Karpas-422 (cell line): ENCODE measurements around the gene BMP7. TPM values are rescaled to one million over a fixed set of nuclear protein-coding genes. Genes with fewer than 3 reads are reported as not detected.

Experiments used
- DNase-seq: peaks from one replicate; pipeline ENCODE4 v3.0.0-alpha.2; 2015
- H2AFZ ChIP-seq: fragments of 200-600 bp; sonication (generic); 2 replicates; pipeline ENCODE4 v1.6.1; 2014; ENCODE audit warnings: antibody characterized with exemption, low read length, mixed read lengths
- H3K27ac ChIP-seq: fragments of 200-600 bp; sonication (generic); 2 replicates; pipeline ENCODE4 v1.5.1; 2014; ENCODE audit warnings: mild to moderate bottlenecking, low read length, moderate library complexity
- H3K27me3 ChIP-seq: fragments of 200-600 bp; sonication (generic); 2 replicates; pipeline ENCODE4 v1.6.1; 2014; ENCODE audit warnings: low read length, mixed read lengths
- H3K36me3 ChIP-seq: fragments of 200-600 bp; sonication (generic); 2 replicates; pipeline ENCODE4 v1.6.1; 2014; ENCODE audit warnings: low read length, mixed read lengths; ENCODE audit not compliant: insufficient read depth
- H3K4me1 ChIP-seq: fragments of 200-600 bp; sonication (generic); 2 replicates; pipeline ENCODE4 v1.6.1; 2014; ENCODE audit warnings: mild to moderate bottlenecking, low read length, mixed read lengths
- H3K4me2 ChIP-seq: fragments of 200-600 bp; sonication (generic); 2 replicates; pipeline ENCODE4 v1.6.1; 2014; ENCODE audit warnings: low read length, low read depth, mild to moderate bottlenecking; ENCODE audit not compliant: poor library complexity, severe bottlenecking
- H3K4me3 ChIP-seq: fragments of 200-600 bp; sonication (generic); 2 replicates; pipeline ENCODE4 v1.5.1; 2014; ENCODE audit warnings: mild to moderate bottlenecking, antibody characterized with exemption, low read length, mixed read lengths
- H3K79me2 ChIP-seq: fragments of 200-600 bp; sonication (generic); 2 replicates; pipeline ENCODE4 v1.6.1; 2014; ENCODE audit warnings: mild to moderate bottlenecking, low read length, mixed read lengths
- H3K9ac ChIP-seq: fragments of 200-600 bp; sonication (generic); 2 replicates; pipeline ENCODE4 v1.6.0; 2014; ENCODE audit warnings: low read length
- H3K9me2 ChIP-seq: fragments of 200-600 bp; sonication (generic), shearing (Covaris generic); replicated peaks from 2 replicates; pipeline ENCODE4 v1.6.0; 2014; ENCODE audit warnings: mild to moderate bottlenecking, low read length, moderate library complexity; ENCODE audit not compliant: insufficient read depth
- H3K9me3 ChIP-seq: fragments of 300-700, 200-600 bp; sonication (generic); 2 replicates; pipeline ENCODE4 v1.6.1; 2014; ENCODE audit warnings: low read length, mixed read lengths
- H4K20me1 ChIP-seq: fragments of 200-600 bp; sonication (generic); 2 replicates; pipeline ENCODE4 v1.6.1; 2014; ENCODE audit warnings: mild to moderate bottlenecking, antibody characterized with exemption, low read length, low read depth; ENCODE audit not compliant: insufficient read depth
- total RNA-seq: library from RNA; depleted of rRNA; stranded (reverse); fragments of >200 nt; shearing (Covaris generic); gene quantifications from 2 replicates; pipeline ENCODE4 v1.2.3, GENCODE V29; 2014; ENCODE audit warnings: low replicate concordance

The BMP7 gene
- total RNA-seq, 1 experiment from 2014 or later, result not detected

DNA sequence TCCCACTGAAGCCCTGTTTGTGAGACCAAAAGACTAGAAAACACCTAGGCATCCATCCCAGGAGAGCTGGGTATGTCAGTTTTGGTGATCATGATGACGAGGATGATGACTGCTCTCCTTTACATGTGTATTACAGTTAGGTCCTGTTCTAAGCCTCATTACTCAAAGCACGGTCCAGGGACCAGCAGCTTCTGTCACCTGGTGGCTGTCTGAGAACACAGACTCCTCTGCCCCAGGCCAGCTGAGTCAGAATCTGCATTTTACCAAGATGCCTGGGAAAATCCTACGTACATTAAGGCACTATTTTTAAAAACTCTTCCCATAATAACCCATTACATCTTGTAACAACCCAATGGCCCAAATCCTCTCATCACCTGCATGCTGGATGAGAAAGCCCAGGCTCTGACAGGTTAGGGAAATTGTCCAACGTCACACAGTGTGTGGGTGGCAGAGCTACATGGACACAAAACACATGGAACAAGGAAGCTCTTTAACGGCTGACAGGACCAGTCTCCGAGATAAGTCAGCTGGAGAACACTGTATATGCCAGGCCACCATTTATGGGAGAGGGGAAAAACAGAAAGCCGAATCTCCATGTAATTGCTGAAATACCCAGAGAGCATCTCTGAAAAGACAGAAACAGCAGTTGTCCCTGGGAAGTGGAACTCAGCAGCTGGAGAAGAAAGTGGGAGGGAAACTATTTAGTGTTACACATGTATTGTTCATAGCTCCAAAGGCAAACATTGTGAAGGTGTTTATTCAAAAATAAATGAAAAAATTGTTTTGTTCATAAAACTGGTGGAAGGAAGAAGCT is 65.4 kb downstream of the BMP7 start:
- H3K27me3 ChIP-seq, result no peaks in the 10 kb centered on the region
- no peaks in the 10 kb centered on the region for H3K79me2 ChIP-seq
- H3K36me3 ChIP-seq, result no peaks in the 10 kb centered on the region
- H3K9me3 ChIP-seq, result no peaks in the 10 kb centered on the region
- H3K4me3 ChIP-seq, result no peak overlapping the region
- no peak for DNase-seq
- no peak overlapping the region for H3K4me2 ChIP-seq
- H3K4me1 ChIP-seq, result peaks cover 3% of the 10 kb centered on the region; the same call in 1 of the 2 replicates
- no peaks in the 10 kb centered on the region for H3K9me2 ChIP-seq
- no peak overlapping the region for H2AFZ ChIP-seq
- no peak overlapping the region for H3K9ac ChIP-seq
- H3K27ac ChIP-seq, result no peak overlapping the region
- no peaks in the 10 kb centered on the region for H4K20me1 ChIP-seq

DNA sequence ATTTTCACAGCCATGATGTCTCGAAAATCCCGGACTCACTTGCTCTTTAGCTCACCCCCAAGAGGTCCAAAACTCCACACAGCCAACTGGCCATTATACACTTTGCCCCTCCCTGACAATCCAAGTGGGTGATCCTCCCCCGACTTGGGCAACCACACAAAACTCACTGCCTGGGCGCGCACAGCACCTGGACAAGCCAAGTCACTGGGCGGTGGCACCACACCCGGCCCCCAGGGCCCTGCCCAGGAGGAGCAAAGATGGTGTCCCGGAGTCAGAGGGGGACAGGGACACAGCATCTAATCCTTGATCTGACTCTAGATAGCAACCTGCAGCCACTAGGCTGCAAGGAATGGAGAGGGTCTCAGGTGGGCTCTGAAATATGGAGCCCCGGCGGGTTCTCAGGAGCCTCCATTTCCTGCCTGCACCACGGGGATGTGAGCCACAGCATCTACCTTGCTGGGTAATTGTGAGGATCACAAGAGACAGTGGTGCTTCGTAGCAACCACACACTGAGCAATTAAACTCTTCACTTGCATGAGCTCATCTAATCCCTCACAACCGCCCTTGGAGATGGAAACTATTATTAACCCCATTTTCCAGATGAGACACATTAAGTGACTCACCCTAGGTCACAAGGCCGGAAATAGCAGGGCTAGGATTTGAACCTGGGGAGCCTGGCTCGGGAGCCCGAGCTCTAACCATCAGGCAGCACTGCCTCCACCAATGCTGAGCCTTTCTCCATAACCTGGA is 66.6 kb downstream of the BMP7 start:
- Histone ChIP-seq H3K9ac (no peak overlapping the region), H3K9me2 (no peaks in the 10 kb centered on the region), H4K20me1 (no peaks in the 10 kb centered on the region), H2AFZ (no peak overlapping the region), H3K4me2 (no peak overlapping the region), H3K9me3 (no peaks in the 10 kb centered on the region), H3K4me3 (no peak overlapping the region), H3K27me3 (no peaks in the 10 kb centered on the region), H3K36me3 (no peaks in the 10 kb centered on the region), H3K4me1 (peaks cover 3% of the 10 kb centered on the region; the same call in 1 of the 2 replicates), H3K27ac (no peak overlapping the region), H3K79me2 (no peaks in the 10 kb centered on the region)
- no peak for DNase-seq

DNA sequence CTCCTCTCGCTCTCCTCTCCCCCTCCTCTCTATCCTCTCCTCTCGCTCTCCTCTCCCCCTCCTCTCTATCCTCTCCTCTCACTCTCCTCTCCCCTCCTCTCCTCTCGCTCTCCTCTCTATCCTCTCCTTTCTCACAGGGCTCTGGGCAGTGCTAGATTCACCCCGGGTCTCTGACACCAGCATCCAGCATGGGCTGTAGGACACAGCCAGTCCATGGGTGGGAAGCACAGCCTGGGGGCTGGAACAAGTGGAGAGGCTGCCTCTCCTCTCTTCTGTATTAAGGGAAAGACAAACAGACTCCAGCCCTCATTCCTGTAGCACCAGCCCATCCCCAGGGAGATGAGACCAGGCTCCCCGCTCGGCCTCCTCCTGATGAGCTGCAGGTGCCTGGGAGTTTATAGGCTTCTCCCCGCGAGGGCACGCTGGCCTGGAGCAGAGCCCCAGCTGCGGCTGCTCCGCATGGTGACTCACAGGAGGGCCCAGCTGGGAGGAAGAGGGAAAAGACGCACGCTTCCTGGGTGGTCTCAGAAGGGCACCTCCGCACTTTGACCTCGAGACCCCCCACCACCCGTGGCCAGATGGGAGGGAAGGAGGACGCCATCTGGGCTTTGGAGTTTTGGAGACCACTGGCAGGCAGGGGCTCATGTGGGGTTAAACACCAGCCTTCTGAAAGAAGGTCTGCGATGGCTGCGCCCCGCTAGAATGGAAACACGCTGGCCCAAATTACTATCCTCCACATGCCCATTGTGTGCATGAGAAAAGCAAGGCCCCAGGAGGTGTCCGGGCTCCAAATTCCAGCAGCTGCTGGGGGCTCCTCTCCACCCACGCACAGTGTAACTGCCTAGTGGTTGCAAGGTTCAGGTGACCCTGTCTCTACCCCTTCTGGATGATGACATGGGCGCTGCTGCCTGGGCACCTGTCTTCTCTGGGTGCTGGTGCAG is 68.0 kb downstream of the BMP7 start:
- no peak overlapping the region for H2AFZ ChIP-seq
- H3K9ac ChIP-seq, result no peak overlapping the region
- H3K36me3 ChIP-seq, result no peaks in the 10 kb centered on the region
- H3K9me2 ChIP-seq, result no peaks in the 10 kb centered on the region
- H3K9me3 ChIP-seq, result no peaks in the 10 kb centered on the region
- DNase-seq, result no peak
- no peaks in the 10 kb centered on the region for H3K79me2 ChIP-seq
- H3K4me3 ChIP-seq, result no peak overlapping the region
- no peak overlapping the region for H3K27ac ChIP-seq
- peaks cover 3% of the 10 kb centered on the region; the same call in 1 of the 2 replicates for H3K4me1 ChIP-seq
- no peaks in the 10 kb centered on the region for H3K27me3 ChIP-seq
- no peak overlapping the region for H3K4me2 ChIP-seq
- no peaks in the 10 kb centered on the region for H4K20me1 ChIP-seq

DNA sequence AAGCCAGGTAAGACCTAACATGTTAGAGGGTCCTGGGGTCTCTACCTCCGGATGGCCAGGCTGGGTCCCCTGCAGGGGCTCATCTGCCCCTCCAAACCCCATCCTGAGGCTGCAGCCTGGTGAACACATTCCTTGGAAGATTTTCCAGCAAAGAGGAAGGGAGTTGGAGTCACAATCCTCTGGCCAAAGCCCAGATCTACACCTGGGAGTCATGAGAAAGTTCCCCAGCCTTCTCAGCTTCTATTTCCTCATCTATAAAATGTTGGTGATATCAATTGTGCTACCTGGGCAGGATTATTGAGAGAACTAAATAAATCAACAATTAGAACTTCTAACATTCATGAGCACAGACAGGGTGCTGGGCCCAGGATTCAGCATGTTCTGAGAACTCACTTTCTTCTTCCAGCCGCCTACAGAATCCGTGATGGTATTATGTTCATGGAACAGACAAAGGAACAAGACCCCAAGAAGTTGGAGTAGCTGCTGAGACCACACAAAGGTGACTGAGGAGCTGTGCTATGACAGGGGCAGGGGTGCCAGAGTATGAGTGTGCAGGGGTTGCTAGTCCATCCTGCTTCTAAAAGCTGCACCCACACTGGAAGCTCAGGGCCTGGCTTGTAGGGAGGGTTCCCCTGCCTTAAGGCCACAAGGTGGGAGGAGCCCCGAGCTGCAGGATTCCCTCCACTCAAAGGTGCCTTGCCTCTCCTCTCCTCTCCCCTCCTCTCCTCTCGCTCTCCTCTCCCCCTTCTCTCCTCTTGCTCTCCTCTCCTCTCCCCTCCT is 68.9 kb downstream of the BMP7 start:
- H3K36me3 ChIP-seq, result no peaks in the 10 kb centered on the region
- DNase-seq, result no peak
- no peak overlapping the region for H3K27ac ChIP-seq
- no peaks in the 10 kb centered on the region for H3K79me2 ChIP-seq
- H2AFZ ChIP-seq, result no peak overlapping the region
- no peaks in the 10 kb centered on the region for H3K9me3 ChIP-seq
- H3K27me3 ChIP-seq, result no peaks in the 10 kb centered on the region
- H3K4me3 ChIP-seq, result no peak overlapping the region
- H4K20me1 ChIP-seq, result no peaks in the 10 kb centered on the region
- no peak overlapping the region for H3K4me2 ChIP-seq
- H3K4me1 ChIP-seq, result peaks cover 3% of the 10 kb centered on the region; the same call in 1 of the 2 replicates
- H3K9ac ChIP-seq, result no peak overlapping the region
- H3K9me2 ChIP-seq, result no peaks in the 10 kb centered on the region

DNA sequence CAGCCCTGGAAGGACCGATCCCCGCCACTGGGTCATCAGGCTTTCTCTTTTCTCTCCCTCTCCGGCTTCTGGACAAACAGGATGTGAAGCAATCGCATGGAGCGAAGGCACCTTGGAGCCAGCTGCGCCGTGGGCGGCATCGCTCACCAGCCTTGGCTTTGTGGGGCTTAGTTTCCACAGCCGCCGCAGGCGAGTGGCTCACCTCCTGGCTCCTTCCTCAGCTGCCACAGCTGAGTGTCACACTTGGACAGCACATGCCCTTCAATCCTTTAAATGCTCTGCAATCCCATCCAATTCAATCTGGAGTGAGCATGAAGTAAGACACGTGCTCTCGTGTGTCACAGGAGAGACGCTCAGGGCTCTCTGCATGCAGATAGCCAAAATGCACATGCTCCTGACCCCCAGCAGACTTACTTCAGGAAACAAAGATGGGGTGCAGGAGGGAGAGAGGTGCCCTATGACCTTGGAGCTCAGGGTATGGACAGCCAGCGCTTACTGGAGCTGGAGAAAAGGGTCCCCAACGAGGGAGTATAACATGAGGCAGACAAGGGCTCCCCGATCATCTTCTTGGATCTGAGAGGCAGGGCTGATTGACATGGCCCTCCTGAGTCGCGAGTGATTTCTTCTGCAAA is 70.9 kb downstream of the BMP7 start:
- no peak overlapping the region for H3K27ac ChIP-seq
- H3K36me3 ChIP-seq, result no peaks in the 10 kb centered on the region
- H3K9me3 ChIP-seq, result no peaks in the 10 kb centered on the region
- no peaks in the 10 kb centered on the region for H3K27me3 ChIP-seq
- H3K4me2 ChIP-seq, result no peak overlapping the region
- no peaks in the 10 kb centered on the region for H3K4me1 ChIP-seq
- no peaks in the 10 kb centered on the region for H4K20me1 ChIP-seq
- H3K9ac ChIP-seq, result no peak overlapping the region
- no peaks in the 10 kb centered on the region for H3K79me2 ChIP-seq
- H2AFZ ChIP-seq, result no peak overlapping the region
- H3K9me2 ChIP-seq, result no peaks in the 10 kb centered on the region
- H3K4me3 ChIP-seq, result no peak overlapping the region
- no peak for DNase-seq

DNA sequence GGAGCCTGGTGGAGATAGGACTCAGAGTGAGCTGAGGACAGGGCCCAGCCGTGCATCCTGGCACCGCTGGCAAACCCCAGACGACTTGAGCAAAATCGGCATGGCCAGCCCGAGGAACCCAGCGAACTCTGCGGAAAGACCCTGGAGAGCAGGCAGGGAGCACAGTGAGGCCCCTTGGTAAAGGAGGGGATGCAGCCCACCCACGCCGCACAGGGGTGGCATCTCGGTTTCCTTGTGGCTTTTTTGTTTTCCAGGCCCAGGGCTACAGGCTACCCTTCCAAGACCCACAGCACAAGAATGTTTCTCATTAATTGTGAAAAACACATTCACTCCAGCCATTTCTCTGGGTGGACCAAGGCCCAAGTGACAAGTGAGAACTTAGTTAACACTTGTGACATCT is 71.4 kb downstream of the BMP7 start:
- Histone ChIP-seq H3K9me3 (no peaks in the 10 kb centered on the region), H3K4me3 (no peak overlapping the region), H2AFZ (no peak overlapping the region), H3K27ac (no peak overlapping the region), H3K9me2 (no peaks in the 10 kb centered on the region), H3K4me1 (no peaks in the 10 kb centered on the region), H3K4me2 (no peak overlapping the region), H3K9ac (no peak overlapping the region), H3K79me2 (no peaks in the 10 kb centered on the region), H3K36me3 (no peaks in the 10 kb centered on the region), H4K20me1 (no peaks in the 10 kb centered on the region), H3K27me3 (no peaks in the 10 kb centered on the region)
- DNase-seq, result no peak

DNA sequence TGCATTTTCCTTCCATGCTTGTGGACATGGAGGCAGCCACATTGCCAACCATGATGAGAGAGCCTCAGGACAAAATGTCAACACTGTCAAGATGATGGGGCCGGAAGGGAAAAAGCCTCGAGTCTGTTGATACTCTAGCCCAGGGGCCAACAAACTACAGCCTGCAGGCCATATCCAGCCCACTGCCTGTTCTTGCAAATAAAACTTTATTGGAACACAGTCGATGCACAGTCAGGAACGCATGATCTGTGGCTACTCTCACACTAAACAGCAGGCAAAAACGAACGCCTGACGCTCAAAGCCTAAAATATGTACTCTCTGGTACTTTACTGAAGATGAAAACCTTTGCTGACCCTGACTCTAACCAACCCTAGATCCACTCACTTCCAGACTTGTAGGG is 72.3 kb downstream of the BMP7 start:
- Histone ChIP-seq H2AFZ (no peak overlapping the region), H3K27me3 (no peaks in the 10 kb centered on the region), H3K4me3 (no peak overlapping the region), H3K79me2 (no peaks in the 10 kb centered on the region), H3K4me1 (no peaks in the 10 kb centered on the region), H3K9me2 (no peaks in the 10 kb centered on the region), H3K36me3 (no peaks in the 10 kb centered on the region), H4K20me1 (no peaks in the 10 kb centered on the region), H3K9ac (no peak overlapping the region), H3K27ac (no peak overlapping the region), H3K9me3 (no peaks in the 10 kb centered on the region), H3K4me2 (no peak overlapping the region)
- no peak for DNase-seq
